ENCODE results near the gene FKBP11. TPM values are rescaled to one million over a fixed set of nuclear protein-coding genes. Genes with fewer than 3 reads are reported as not detected.

FKBP11 gene
- total RNA-seq, 1 donor from 2014 or later, result 12.3 TPM

DNA sequence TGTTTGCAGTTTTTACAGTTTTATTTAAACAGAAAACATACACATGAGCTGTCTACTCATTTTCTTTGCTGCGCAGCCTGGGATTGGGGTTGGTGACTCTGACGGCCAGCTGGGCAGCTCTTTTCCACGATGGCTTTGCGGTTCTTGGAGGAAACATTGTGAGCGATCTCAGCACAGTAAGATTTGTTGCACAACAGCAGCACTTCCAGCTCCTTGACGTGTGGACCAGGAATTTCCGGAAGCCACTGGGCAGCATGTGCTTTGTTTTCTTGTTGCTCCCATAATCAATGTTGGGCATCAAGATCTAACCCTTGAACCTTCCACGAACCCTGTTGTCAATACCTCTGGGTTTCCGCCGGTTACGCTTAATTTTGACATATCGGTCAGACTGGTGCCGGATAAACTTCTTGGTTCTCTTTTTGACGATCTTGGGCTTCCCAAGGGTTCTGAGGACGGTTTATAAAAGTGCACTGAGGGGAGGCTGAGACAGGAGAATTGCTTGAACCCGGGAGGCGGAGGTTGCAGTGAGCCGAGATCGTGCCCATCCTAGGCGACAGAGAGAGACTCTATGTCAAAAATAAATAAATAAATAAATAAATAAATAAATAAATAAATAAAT is 21.8 kb downstream of the FKBP11 start:
- TF ChIP-seq, protein P1, sequence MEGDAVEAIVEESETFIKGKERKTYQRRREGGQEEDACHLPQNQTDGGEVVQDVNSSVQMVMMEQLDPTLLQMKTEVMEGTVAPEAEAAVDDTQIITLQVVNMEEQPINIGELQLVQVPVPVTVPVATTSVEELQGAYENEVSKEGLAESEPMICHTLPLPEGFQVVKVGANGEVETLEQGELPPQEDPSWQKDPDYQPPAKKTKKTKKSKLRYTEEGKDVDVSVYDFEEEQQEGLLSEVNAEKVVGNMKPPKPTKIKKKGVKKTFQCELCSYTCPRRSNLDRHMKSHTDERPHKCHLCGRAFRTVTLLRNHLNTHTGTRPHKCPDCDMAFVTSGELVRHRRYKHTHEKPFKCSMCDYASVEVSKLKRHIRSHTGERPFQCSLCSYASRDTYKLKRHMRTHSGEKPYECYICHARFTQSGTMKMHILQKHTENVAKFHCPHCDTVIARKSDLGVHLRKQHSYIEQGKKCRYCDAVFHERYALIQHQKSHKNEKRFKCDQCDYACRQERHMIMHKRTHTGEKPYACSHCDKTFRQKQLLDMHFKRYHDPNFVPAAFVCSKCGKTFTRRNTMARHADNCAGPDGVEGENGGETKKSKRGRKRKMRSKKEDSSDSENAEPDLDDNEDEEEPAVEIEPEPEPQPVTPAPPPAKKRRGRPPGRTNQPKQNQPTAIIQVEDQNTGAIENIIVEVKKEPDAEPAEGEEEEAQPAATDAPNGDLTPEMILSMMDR (IDR thresholded peaks at IDR 0.05; ENCODE audit: partially characterized antibody, unreplicated experiment), result no peak
- no peaks in the 10 kb centered on the region for H3K4me1 Mint-ChIP-seq (ENCODE audit: low read depth, unreplicated experiment)
- H3K27ac Mint-ChIP-seq (ENCODE audit: unreplicated experiment), result no peak overlapping the region
- H3K36me3 Mint-ChIP-seq (ENCODE audit: unreplicated experiment), result no peaks in the 10 kb centered on the region
- no peak overlapping the region for H3K4me3 Mint-ChIP-seq (ENCODE audit: unreplicated experiment)
- peaks cover 3% of the 10 kb centered on the region for H3K27me3 Mint-ChIP-seq (ENCODE audit: unreplicated experiment)
- no peaks in the 10 kb centered on the region for H3K9me3 Mint-ChIP-seq (ENCODE audit: unreplicated experiment)
- DNase-seq, result no peak

DNA sequence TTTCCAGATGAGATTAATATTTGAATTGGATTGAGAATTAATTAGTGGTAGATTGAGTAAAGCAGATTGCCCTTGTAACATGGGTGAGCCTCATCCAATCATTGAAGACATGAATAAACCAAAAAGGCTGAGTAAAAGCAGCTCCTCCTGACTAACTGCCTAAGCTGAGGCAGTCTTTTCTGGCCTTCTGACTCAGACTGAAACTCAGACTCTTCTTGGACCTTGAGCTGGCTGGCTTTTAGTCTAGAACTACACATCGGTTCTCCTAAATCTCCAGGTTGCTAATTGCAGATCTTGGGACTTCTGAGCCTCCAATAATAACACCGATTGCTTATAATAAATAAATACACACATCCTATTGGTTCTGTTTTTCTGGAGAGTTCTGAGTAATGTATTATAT is 24.0 kb downstream of the FKBP11 start:
- DNase-seq, result no peak
- Mint-ChIP-seq H3K27me3 (ENCODE audit: unreplicated experiment) (peaks cover 3% of the 10 kb centered on the region), H3K27ac (ENCODE audit: unreplicated experiment) (no peak overlapping the region), H3K9me3 (ENCODE audit: unreplicated experiment) (no peaks in the 10 kb centered on the region), H3K36me3 (ENCODE audit: unreplicated experiment) (no peaks in the 10 kb centered on the region), H3K4me3 (ENCODE audit: unreplicated experiment) (no peak overlapping the region), H3K4me1 (ENCODE audit: low read depth, unreplicated experiment) (no peaks in the 10 kb centered on the region)
- TF ChIP-seq, protein P1 (IDR thresholded peaks at IDR 0.05; ENCODE audit: partially characterized antibody, unreplicated experiment), result no peak

DNA sequence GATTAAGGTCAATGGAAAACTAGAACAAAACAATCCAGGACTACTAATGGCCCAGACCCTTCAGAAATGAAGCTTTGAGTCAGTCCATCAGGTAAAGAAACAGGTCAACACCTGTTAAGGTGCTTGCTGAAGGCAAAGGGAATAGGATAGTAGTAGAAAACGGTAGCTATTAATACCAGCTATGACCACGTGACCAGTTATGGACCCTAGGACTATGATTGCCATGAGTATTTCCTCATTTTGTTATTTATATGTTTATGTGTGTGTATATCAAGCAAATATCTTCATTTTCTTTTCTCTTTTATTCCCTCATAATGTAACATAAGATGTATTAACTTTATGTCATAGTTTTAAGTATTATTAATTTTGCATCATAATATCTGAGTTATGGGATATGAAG is 25.6 kb downstream of the FKBP11 start:
- peaks cover 1% of the 10 kb centered on the region for H3K27me3 Mint-ChIP-seq (ENCODE audit: unreplicated experiment)
- DNase-seq, result no peak
- no peak overlapping the region for H3K4me3 Mint-ChIP-seq (ENCODE audit: unreplicated experiment)
- TF ChIP-seq, protein P1 (IDR thresholded peaks at IDR 0.05; ENCODE audit: partially characterized antibody, unreplicated experiment), result no peak
- H3K27ac Mint-ChIP-seq (ENCODE audit: unreplicated experiment), result no peak overlapping the region
- H3K9me3 Mint-ChIP-seq (ENCODE audit: unreplicated experiment), result no peaks in the 10 kb centered on the region
- H3K4me1 Mint-ChIP-seq (ENCODE audit: low read depth, unreplicated experiment), result no peaks in the 10 kb centered on the region
- H3K36me3 Mint-ChIP-seq (ENCODE audit: unreplicated experiment), result no peaks in the 10 kb centered on the region

DNA sequence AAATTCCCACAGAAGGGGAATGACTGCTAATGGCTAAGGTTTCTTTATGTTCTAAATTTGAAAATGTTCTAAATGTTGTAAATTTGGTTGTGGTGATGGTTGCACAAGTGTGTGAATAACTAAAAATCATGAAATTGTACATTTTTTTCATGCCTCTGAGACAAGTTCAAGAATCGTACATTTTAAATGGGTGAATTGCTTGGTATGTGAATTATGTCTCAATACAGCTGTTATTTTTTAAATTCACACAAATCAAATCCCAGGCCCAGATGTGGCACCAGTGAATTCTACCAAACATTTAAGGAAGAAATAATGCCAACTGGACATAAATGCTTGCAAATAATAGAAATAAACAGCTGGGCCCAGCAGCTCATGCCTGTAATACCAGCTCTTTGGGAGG is 31.0 kb downstream of the FKBP11 start:
- Mint-ChIP-seq H3K4me1 (ENCODE audit: low read depth, unreplicated experiment) (peaks cover 4% of the 10 kb centered on the region), H3K27me3 (ENCODE audit: unreplicated experiment) (peaks cover 7% of the 10 kb centered on the region), H3K9me3 (ENCODE audit: unreplicated experiment) (peaks cover 4% of the 10 kb centered on the region), H3K27ac (ENCODE audit: unreplicated experiment) (no peak overlapping the region), H3K36me3 (ENCODE audit: unreplicated experiment) (no peaks in the 10 kb centered on the region), H3K4me3 (ENCODE audit: unreplicated experiment) (no peak overlapping the region)
- TF ChIP-seq, protein P1 (IDR thresholded peaks at IDR 0.05; ENCODE audit: partially characterized antibody, unreplicated experiment), result no peak
- DNase-seq, result no peak

DNA sequence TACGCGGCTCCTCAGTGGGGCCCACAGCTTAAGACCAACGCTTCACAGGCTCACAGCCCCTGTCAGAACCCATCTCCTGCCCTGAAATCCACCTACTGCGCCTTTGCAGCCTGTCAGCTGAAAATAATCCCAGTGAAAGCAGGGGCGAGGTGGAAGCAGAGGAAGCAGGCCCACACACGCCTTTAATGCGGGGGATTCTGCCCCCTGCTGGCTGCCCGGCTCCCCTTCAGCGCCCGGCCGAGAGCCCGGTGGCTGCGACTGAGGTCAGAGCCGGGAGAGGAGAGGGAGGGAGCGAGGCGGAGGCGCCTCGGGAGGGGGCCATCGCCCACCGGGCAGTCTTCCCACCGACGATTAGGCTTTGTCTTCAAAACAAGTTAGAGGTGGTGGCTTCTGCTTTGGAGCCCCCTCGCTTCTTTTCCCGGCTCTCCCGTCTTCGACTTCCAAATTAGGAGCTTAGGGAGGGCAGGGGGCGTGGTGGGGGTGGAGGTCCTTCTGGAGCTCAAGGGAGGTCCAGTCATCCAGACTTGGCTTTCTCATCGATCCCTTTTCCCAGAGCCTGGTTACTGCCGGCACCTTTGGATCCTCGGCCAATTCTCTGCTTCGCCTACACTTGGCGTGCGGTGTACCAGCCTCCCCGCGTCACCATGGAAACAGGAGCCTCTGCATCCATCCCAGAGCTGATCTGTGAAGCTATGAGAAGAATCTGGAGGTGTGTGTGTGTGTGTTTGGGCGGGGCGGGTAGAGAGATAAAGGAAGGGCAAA is 34.5 kb downstream of the FKBP11 start:
- Mint-ChIP-seq H3K4me3 (ENCODE audit: unreplicated experiment) (peak overlapping the region; percentile 83), H3K4me1 (ENCODE audit: low read depth, unreplicated experiment) (peaks cover 4% of the 10 kb centered on the region), H3K27ac (ENCODE audit: unreplicated experiment) (no peak overlapping the region), H3K36me3 (ENCODE audit: unreplicated experiment) (no peaks in the 10 kb centered on the region), H3K9me3 (ENCODE audit: unreplicated experiment) (peaks cover 4% of the 10 kb centered on the region), H3K27me3 (ENCODE audit: unreplicated experiment) (peaks cover 7% of the 10 kb centered on the region)
- TF ChIP-seq, protein P1 (IDR thresholded peaks at IDR 0.05; ENCODE audit: partially characterized antibody, unreplicated experiment), result peak; percentile 89
- peak; percentile 93 for DNase-seq
